ENCODE results near the gene DCT.
"Not testable (repeated sequence)": the region's sequence is repeated elsewhere in the genome, so short reads cannot be mapped to it uniquely, and the experiment has no call there.

Gene DCT

GRCh38 chr13:94479616-94480015 lies at the start of gene DCT:
Gene DCT (minus strand): TSS chr13:94479682. CDS start chr13:94479255, 427 bp downstream.
- no peak for DNase-seq (ENCODE audit: low spot score)

GRCh38 chr13:94526956-94527355 lies 47.5 kb upstream of the DCT start:
- not testable (repeated sequence) for DNase-seq (ENCODE audit: low spot score)

GRCh38 chr13:94525781-94526180 lies 46.3 kb upstream of the DCT start:
- no peak for DNase-seq (ENCODE audit: low spot score)

GRCh38 chr13:94524407-94524806 lies 44.9 kb upstream of the DCT start:
- DNase-seq (ENCODE audit: low spot score) = no peak

- no peak for DNase-seq (ENCODE audit: low spot score)
These were observed 40.5 kb upstream of the DCT start for GRCh38 chr13:94520001-94520400.

- DNase-seq (ENCODE audit: low spot score) = no peak
These were observed 37.0 kb upstream of the DCT start for GRCh38 chr13:94516456-94516855.

GRCh38 chr13:94515911-94516310 lies 36.4 kb upstream of the DCT start:
- no peak for DNase-seq (ENCODE audit: low spot score)

- DNase-seq (ENCODE audit: low spot score) = no peak
These were observed 35.9 kb upstream of the DCT start for GRCh38 chr13:94515374-94515773.

GRCh38 chr13:94513026-94513425 lies 33.5 kb upstream of the DCT start:
- no peak for DNase-seq (ENCODE audit: low spot score)

GRCh38 chr13:94505730-94506129 lies 26.2 kb upstream of the DCT start:
- DNase-seq (ENCODE audit: low spot score) = no peak

- DNase-seq (ENCODE audit: low spot score) = no peak
These were observed 24.4 kb upstream of the DCT start for GRCh38 chr13:94503851-94504250.

GRCh38 chr13:94498831-94499230 lies 19.3 kb upstream of the DCT start:
- DNase-seq (ENCODE audit: low spot score) = not testable (repeated sequence)

- no peak for DNase-seq (ENCODE audit: low spot score)
These were observed 16.3 kb upstream of the DCT start for GRCh38 chr13:94495806-94496205.

- no peak for DNase-seq (ENCODE audit: low spot score)
These were observed 14.5 kb upstream of the DCT start for GRCh38 chr13:94494026-94494425.

GRCh38 chr13:94487043-94487442 lies 7.6 kb upstream of the DCT start:
- no peak for DNase-seq (ENCODE audit: low spot score)

GRCh38 chr13:94483970-94484369 lies 4.5 kb upstream of the DCT start:
- no peak for DNase-seq (ENCODE audit: low spot score)

- no peak for DNase-seq (ENCODE audit: low spot score)
These were observed 2.5 kb upstream of the DCT start for GRCh38 chr13:94481941-94482340.

GRCh38 chr13:94480672-94481145 lies 1.2 kb upstream of the DCT start:
- no peak for DNase-seq (ENCODE audit: low spot score)

GRCh38 chr13:94478913-94479312 lies 569 bp downstream of the DCT start:
- DNase-seq (ENCODE audit: low spot score) = no peak

- DNase-seq (ENCODE audit: low spot score) = no peak
These were observed 9.4 kb downstream of the DCT start for GRCh38 chr13:94470126-94470525.

GRCh38 chr13:94464771-94465170 lies 14.7 kb downstream of the DCT start:
- no peak for DNase-seq (ENCODE audit: low spot score)

- no peak for DNase-seq (ENCODE audit: low spot score)
These were observed 16.8 kb downstream of the DCT start for GRCh38 chr13:94462670-94463069.

- no peak for DNase-seq (ENCODE audit: low spot score)
These were observed 20.4 kb downstream of the DCT start for GRCh38 chr13:94459116-94459515.

GRCh38 chr13:94455414-94455813 lies 24.1 kb downstream of the DCT start:
- DNase-seq (ENCODE audit: low spot score) = no peak

GRCh38 chr13:94454906-94455305 lies 24.6 kb downstream of the DCT start:
- no peak for DNase-seq (ENCODE audit: low spot score)
